GM12874 (cell line): ENCODE data around the gene C1orf210.

Experiments used
- TF ChIP-seq, protein P1 (sequence below): IDR thresholded peaks from 2 replicates; pipeline ENCODE4 v1.5.1; 2011; ENCODE audit warnings: low read depth, mild to moderate bottlenecking, control low read depth, low read length, moderate library complexity; ENCODE audit not compliant: insufficient read depth

Gene C1orf210

DNA sequence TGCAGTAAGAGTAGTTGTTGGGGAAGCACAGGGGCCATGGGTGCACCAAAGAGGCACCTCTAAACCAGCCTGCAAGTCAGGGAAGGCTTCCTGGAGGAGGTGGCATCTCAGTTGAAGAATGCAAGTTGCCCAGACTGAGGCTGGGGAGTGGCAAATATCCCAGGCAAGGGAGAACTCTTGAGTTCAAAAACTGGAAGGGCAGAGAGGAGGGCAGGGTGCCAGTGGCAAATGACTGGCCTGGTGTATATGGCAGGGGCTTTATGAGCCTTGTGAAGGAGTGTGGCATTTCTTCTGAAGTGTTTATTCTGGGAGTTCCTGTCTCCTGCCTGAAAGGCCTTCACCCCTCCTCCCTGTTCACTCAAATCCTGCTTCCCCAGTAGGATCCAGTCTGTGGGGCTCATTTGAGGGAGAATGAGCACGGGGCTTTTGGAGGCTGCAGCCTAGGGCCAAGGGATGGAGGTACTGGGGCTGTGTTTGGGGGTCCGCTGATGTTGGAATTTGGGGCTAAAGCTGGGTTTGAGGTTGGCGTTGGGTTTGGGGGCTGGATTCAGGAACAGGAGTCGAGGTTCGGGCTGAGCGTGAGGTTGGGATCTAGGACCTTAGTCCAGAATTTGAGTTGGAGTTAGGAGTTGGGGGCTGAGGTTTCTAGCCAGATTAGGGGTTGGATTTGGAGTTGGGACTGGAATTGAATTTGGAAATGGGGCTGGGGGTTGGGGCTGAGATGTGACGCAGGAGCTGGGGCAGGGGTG lies 15.6 kb downstream of the C1orf210 start, which contains the start of gene TMEM125:
TMEM125 (plus strand) TSS at position 357 of the 749 bp plus-strand sequence. CDS start 2,740 bp downstream, outside the sequence.
- TF ChIP-seq, protein P1, sequence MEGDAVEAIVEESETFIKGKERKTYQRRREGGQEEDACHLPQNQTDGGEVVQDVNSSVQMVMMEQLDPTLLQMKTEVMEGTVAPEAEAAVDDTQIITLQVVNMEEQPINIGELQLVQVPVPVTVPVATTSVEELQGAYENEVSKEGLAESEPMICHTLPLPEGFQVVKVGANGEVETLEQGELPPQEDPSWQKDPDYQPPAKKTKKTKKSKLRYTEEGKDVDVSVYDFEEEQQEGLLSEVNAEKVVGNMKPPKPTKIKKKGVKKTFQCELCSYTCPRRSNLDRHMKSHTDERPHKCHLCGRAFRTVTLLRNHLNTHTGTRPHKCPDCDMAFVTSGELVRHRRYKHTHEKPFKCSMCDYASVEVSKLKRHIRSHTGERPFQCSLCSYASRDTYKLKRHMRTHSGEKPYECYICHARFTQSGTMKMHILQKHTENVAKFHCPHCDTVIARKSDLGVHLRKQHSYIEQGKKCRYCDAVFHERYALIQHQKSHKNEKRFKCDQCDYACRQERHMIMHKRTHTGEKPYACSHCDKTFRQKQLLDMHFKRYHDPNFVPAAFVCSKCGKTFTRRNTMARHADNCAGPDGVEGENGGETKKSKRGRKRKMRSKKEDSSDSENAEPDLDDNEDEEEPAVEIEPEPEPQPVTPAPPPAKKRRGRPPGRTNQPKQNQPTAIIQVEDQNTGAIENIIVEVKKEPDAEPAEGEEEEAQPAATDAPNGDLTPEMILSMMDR, result no peak

DNA sequence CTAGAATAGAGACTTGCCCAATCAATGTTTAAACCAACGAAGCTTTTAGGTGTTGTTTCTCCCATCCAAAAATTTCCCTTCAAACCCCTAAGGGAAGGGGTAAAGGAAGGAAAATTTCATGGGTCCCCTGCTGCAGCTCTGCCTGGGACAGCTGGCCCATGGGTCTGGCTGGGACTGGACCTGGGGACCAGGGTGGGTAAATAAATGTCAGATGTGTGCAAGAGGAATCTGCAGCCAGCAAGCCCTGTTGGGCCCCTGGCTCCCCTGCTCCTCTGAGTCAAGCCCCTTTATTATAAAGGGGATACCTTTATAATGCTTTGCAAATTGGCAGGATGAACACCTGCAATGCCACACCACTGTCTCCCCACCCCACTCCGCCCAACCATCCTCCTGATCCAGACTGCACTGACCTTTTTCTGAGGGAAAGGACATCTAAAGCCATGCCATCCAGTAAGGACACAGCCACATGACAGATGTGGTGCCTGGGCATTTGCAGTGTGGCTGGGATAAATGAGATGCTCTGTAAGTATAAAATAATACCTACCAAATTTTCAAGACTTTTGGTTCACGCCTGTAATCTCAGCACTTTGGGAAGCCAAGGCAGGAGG lies 17.5 kb downstream of the C1orf210 start:
- TF ChIP-seq, protein P1, result no peak

DNA sequence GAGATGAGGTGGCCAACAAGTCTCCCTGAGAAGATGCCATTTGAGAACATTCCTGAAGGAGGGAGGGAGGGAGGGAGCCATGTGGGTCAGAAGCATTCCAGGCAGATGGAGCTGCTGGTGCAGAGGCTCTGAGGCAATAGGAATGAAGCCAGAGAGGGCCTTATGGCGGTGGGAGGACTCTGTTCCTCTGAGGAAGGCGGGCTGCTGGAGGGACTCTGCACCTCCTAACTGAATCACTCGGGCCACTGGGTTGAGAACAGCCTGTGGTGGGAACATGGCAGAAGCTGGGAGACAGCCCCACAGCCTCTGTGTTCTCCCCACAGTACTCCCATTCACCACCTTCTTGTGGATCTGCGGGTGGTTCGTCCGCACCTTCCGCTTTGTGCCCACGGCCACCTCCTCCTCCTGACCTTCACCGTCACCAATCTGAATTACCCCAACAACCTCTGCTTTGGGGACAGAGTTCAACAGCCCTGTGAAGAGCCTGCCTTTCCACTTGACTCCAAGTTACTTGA lies 18.0 kb downstream of the C1orf210 start:
- TF ChIP-seq, protein P1, result no peak

DNA sequence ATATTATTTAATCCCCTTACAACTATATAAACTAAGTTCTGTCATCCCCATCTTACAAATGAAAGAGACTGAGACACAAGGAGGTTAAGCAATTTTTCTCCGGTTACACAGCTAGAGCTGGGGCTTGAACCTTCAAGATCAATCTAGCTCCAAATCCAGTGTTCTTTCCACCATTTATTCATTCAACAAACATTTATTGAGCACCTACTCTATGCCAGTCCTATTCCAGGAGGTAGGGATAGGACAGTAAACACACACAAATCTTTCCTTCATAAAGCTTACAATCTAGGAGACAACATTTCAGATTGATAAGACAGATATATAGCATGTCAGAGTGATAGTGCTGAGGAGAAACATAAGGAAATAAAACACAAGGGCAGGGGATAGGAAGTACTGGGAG lies 18.5 kb downstream of the C1orf210 start:
- TF ChIP-seq, protein P1, result no peak

DNA sequence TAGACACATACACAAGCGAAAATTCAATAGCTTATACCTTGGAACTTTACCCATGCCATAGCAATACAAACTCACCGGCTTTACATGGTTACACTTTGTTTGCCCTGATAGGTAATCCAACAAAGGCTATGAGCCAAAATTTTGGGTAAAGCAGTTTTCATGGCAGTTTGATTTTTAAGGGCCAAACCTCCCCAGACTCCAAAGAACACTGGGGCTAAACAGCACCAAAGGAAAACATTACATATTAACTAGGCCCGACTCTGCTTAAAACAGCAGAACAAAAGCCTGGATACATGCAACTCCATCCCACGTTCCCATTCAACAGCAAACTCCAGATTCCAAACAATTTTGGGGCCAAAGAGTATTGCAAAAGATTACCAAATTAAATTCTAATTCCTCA lies 19.9 kb downstream of the C1orf210 start:
- TF ChIP-seq, protein P1, result no peak

DNA sequence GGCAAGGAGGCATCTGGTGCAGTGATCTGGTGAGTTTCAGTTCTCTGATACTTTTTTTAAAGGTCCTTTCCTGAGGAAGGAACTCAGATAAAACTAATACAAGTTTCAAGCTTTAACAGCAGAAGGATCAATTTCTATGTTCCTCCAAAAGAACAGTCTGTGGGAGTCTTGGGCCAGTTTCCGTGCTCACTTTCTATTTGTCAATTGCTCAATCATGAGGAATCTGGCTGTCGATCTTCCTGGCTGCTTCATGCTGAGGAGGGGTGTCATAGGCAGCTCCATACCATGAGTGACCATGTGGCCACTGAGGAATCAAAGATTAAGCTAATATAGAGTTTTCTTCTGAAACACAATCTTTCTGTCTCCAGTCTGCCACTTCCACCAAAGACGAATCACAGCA lies 27.0 kb downstream of the C1orf210 start:
- TF ChIP-seq, protein P1, result no peak

DNA sequence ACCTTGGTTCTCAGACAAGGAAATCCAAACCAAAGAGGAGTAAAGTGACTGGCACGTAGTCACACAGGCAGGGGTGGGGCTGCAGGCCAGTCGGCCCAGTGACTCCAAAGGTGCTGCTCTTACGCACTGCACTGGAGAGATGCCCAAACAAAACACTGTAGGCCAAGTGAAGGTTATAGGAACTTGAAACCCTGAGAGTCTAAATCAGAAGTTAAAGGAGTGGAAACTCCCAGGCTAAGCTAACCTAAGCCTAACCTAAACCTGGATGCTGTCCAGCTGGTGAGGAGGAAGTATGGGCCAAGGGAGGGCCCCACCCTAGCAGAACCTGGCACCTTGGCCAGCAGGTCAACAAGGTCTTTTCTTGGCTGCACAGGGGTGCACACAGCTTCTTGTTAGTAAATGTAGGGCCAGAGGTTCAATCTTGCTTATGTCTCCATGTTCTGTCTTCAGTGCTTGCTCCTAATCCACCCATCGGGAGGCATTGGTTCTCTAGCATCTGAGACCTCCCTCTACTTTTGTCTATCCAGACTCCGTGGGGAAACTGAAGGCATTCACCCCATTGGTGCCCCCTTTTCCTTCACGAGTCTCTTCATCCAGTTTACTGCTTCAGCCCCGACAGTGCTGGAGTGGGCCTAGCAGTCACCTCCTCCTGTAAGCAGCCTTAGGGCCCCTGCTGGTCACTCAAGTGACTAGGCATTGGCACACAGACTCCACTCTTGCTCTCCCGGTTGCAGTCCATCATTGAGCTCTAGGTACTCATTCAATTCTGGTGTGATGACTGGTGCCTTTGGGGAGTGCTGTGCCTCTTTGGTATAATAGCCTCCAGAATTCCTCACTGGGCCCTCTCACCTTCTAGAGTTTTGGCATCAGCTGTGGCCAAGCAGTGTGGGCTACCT lies 28.5 kb downstream of the C1orf210 start:
- TF ChIP-seq, protein P1, result no peak
